HG02571 (cell line): ENCODE results near the gene SOX6.

Experiments used
- ATAC-seq: cut with Tn5 transposase; IDR thresholded peaks from one replicate; pipeline ENCODE4 v1.9.1; 2021; ENCODE audit warnings: mild to moderate bottlenecking, moderate library complexity; ENCODE audit not compliant: unreplicated experiment

SOX6 gene

GRCh38 chr11:15975742-15976141 is 380.6 kb downstream of the SOX6 start:
- no peak for ATAC-seq

DNA sequence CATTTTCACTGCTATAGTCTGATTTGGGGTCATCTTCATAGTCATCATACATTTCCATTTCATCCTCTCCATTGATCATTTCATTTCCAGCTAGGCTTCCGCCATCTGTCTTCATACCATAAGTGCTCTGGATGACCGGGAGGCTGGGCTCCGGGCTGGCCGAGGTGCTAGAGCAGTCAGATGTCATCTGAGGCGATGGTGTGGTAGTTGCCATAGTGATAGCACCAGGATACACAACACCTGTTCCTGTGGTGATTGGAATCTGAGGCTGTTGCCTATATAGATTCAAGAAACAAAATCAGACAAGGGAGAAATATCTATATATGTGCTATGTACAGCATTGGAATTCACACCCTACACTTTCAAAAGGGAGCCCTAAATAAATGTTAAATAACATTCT is 383.5 kb downstream of the SOX6 start:
- ATAC-seq = no peak

- ATAC-seq = no peak
Measured at GRCh38 chr11:15971215-15971546, 385.2 kb downstream of the SOX6 start.

- no peak for ATAC-seq
Measured at GRCh38 chr11:15970506-15971214, 385.7 kb downstream of the SOX6 start.

DNA sequence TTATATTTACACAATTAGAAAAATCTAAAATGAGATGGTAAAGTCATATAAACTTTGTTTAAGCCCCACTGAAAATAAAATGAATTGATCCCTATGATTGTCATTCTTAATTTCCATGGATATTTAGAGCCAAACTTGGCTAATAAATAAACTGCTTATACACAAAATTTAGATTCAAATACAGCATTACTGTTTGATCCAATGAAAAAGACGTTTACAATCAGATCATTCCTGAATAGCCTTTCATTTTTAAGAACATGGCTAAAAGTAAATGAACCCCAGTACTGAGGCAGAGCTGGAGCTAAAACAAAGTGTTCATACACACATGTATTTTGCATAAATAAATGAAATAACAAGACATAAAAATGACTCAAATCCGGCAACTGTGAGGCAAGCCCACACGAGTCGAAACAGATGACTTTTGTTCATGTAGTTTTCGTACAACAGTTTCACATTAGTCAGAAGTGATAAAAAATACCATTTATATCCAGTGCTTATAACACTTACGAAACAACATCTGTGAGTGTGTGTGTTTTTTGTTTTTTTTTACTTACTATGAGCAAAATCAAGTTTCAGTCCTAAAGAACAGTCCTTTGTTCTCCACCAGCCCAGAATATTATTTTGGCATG is 386.5 kb downstream of the SOX6 start:
- ATAC-seq = no peak

GRCh38 chr11:15969281-15969680 is 387.1 kb downstream of the SOX6 start:
- peak; percentile 67 for ATAC-seq

DNA sequence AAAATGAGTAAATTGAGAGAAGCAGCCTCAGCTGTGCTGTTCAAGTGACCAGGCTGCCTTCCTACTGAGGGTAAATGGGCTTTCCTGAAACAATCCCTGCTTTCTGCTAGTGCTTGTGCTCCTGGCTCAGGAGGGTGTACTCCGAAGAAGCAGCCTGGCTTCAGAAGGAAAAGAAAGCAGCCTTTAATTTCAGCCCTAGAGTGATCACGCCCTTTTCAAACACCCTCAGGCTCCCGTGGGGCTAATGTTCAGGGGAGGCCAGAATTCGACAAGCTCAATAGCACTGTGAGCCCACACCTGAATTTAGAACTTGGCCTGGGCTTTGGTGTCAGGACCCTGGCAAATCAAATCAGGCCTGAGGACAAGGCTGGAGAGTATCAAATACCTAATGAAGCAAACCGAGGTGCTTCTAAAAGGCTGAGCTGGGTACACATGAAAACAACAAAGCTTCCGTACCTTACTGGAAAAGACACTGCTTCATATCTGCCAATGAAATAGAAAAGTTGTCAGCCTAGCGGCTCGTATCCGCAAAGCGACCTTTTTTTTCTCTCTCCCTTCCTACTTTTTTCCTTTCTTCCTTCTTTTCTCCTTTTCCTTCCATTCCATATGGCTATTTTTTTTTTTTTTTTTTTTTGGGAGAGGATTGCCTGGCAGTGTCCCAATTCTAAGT is 387.8 kb downstream of the SOX6 start:
- ATAC-seq = no peak

GRCh38 chr11:15967966-15968365 is 388.4 kb downstream of the SOX6 start:
- ATAC-seq = no peak

DNA sequence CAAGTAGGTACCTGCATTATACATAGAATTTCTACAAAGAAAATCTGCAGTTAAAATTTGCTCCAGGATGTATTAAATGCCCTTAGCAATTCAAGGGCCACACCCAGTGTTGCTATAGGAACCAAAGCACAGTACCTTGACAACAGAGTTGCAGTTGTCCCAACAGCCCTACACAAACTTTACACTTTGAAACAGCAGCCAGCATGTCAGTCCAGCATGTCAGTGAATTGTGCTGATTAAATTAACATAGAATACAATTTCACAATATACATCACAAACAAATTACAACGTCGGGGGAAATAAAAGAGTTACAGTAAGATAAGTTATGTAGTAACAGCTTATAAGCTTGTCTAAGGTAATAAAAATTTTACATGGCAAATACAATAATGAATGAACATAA is 389.2 kb downstream of the SOX6 start:
- no peak for ATAC-seq

GRCh38 chr11:15965562-15966250 is 390.6 kb downstream of the SOX6 start:
- ATAC-seq = no peak

GRCh38 chr11:15963266-15963665 is 393.1 kb downstream of the SOX6 start:
- no peak for ATAC-seq

GRCh38 chr11:15958910-15959309 is 397.4 kb downstream of the SOX6 start:
- no peak for ATAC-seq

DNA sequence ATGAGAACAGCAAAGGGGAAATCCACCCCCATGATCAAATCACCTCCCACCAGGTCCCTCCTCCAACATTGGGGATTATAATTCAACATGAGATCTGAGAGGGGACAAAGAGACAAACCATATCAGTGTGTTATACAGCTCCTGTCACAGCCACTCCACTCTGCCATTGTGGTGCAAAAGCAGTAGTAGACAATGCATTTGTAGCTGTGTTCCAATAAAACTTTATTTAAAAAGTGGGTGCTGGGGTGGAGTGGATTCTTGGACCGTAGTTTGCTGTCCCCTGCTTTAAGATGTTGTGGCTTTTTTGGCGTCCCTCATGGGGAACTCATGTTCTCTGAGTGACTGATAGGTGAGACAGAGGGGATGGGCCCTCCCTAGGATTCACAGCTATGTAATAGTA is 399.1 kb downstream of the SOX6 start:
- ATAC-seq = no peak

DNA sequence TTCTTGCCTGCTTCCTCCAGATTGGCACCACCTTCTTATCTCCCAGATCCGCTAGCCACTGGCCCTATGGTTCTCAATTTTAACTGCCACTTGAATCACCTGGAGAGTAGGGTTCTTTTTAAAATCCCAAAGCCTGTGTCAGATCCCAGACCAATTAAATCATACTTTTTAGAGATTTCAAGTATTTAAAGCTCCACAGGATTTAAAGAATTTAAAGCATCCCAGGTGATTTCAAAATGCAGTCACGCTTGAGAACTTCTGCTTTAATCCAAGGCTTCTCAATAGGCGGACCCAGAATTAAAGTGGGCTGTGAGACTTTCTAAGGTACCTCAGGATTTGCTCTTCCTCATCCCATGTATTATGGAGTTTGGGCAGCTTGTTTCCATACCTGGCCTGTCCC is 400.0 kb downstream of the SOX6 start:
- no peak for ATAC-seq

DNA sequence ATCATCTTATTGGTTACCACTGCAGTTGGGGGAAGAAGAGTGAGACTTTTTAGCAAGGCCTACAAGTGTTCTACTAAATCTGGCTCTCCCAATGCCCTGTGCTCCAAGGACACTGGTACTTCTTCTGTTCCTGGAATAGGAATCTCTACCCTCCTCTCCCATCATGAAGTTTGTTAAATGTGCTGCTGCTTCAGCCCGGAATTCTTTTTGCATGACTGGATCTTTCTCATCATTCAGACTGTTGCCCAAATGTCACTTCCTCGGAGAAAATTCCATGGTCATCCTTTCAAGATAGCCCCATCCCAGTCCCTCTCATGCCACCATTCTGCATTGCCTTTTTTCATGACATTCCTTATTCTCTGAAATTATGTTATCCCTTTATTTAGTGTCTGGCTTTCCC is 400.8 kb downstream of the SOX6 start:
- ATAC-seq = no peak

GRCh38 chr11:15947681-15948648 is 408.4 kb downstream of the SOX6 start:
- ATAC-seq = no peak

DNA sequence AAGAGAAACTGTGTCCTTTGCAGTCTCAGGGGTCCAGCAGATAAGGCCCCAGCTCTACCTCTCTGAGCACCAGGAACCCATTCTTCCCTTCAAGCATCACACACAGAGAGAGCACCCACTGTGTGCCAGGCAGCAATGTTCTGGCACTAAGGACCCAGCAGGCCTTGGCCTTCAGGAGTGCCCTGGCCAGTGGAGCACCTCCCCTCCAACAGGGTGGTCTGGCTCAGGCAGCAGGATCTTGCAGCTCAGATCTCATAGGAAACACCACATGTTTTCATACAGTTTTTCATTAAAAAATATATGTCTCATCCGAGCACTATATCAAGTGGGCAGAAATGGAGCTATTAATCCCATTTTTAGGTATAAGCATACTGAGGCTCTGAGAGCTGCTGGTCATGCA is 410.6 kb downstream of the SOX6 start:
- no peak for ATAC-seq

GRCh38 chr11:15944460-15944859 is 411.9 kb downstream of the SOX6 start:
- no peak for ATAC-seq

DNA sequence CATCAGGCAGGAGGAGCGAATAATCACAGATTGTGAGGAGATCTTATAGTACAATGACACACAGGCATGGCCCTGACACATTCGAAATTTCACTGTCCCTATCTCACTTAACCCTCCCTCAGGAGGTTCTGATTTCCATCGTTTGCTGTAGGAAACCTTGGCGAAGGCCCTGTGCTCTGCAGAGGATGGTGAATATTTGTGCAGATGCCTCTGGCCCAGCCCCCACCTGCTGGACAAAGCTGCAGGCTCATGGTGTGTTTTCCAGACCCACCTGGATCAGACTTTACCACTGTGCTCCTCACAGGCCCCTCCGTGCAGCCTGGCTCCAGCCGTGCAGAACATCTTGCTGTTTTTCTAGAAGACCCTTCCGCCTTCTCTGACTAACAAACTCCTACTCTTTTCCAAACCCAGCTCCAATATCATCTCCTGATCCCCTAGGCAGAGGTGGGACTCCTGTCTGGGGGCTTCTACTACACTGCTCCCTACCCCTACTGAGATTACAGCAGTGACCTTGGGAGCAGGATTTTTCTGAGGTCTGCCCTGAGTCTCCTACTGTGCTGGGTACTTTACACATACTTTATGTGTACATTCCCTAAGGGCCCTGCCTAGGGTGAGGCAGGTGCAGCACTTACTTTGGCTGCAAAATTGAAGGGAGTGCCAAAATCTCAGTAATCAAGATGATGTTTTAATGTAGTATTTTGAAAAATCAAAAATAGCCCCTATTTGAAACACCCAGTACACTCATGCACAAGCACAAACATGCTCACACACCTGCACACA is 412.7 kb downstream of the SOX6 start:
- no peak for ATAC-seq

DNA sequence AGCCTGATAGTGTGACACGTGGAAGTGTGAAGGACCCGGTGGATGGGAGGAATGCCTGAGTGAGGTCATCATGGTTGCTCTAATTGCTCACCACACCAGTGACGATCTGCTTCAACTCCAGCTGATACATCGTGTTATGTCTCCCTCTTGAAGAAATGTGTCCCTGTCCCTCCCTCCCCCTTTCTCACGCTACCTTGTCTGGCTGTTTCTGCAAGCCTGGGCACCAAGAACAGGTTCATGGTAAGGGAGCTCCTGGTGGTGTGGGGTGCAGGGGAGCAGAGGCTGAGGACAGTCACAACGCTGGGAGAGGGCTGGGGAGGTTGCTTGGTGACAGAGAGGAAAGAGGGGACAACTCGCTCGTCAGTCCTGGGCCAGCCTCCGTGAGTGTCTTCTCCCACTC is 413.4 kb downstream of the SOX6 start:
- no peak for ATAC-seq
